CD14-positive monocyte (primary cell): ENCODE measurements around the gene XRCC4. TPM values are rescaled to one million over a fixed set of nuclear protein-coding genes. Genes with fewer than 3 reads are reported as not detected.

Source experiments
- DNase-seq, 3 donors: peaks; one replicate each; pipeline ENCODE4 v3.0.0-alpha.2; 2011 to 2022
- H2AFZ ChIP-seq: 2 replicates; pipeline ENCODE4 v1.6.0; 2012; ENCODE audit warnings: mild to moderate bottlenecking, low read depth, low read length, inconsistent platforms; ENCODE audit not compliant: insufficient read depth, poor library complexity, severe bottlenecking
- H3K27ac ChIP-seq, 2 donors: 1 replicate in 1 of 2; 2 replicates in 1 of 2; pipeline ENCODE4 v1.5.1; 2012 to 2013; ENCODE audit warnings: low read length in 2 of 2, control low read depth in 1 of 2, inconsistent platforms in 1 of 2, low read depth in 1 of 2, mild to moderate bottlenecking in 1 of 2
- H3K27me3 ChIP-seq, 2 donors: one replicate each; pipeline versions ENCODE4 v1.6.0 to v1.6.1; 2011 to 2013; ENCODE audit warnings: low read length in 2 of 2; ENCODE audit not compliant: control insufficient read depth in 2 of 2, insufficient read depth in 2 of 2
- H3K36me3 ChIP-seq, 2 donors: replicated peaks in 1 of 2; 1 replicate in 1 of 2; 2 replicates in 1 of 2; pipeline versions ENCODE4 v1.5.1 to v1.6.1; 2012 to 2013; ENCODE audit warnings: low read length in 2 of 2, control low read depth in 1 of 2, inconsistent platforms in 1 of 2, mild to moderate bottlenecking in 1 of 2; ENCODE audit not compliant: insufficient read depth in 2 of 2, control insufficient read depth in 1 of 2
- H3K4me1 ChIP-seq, 2 donors: 1 replicate in 1 of 2; 2 replicates in 1 of 2; pipeline versions ENCODE4 v1.5.1 to v1.6.1; 2012 to 2013; ENCODE audit warnings: low read length in 2 of 2, control low read depth in 1 of 2, inconsistent platforms in 1 of 2, mild to moderate bottlenecking in 1 of 2, moderate library complexity in 1 of 2; ENCODE audit not compliant: insufficient read depth in 2 of 2, control insufficient read depth in 1 of 2
- H3K4me2 ChIP-seq: replicated peaks from 2 replicates; pipeline ENCODE3; 2012; ENCODE audit warnings: low read length, moderate library complexity, mild to moderate bottlenecking; ENCODE audit not compliant: poor library complexity, severe bottlenecking; ENCODE audit errors: extremely low read depth
- H3K4me3 ChIP-seq, 3 experiments: fragments of 200-600 bp in 1 of 3; sonication (generic) in 1 of 3; replicated peaks in 1 of 3; 1 replicate in 2 of 3; 2 replicates in 1 of 3; pipeline ENCODE4 v1.5.1; 2011 to 2013; ENCODE audit warnings: low read length in 3 of 3, mild to moderate bottlenecking in 3 of 3, control low read depth in 2 of 3, low read depth in 2 of 3, inconsistent platforms in 1 of 3, moderate library complexity in 1 of 3
- H3K79me2 ChIP-seq: 2 replicates; pipeline ENCODE4 v1.6.0; 2012; ENCODE audit warnings: mild to moderate bottlenecking, control low read depth, inconsistent platforms, low read length, moderate library complexity; ENCODE audit not compliant: insufficient read depth
- H3K9ac ChIP-seq: 2 replicates; pipeline ENCODE4 v1.6.0; 2017; ENCODE audit warnings: low read length, mild to moderate bottlenecking; ENCODE audit not compliant: insufficient read depth, poor library complexity, severe bottlenecking
- H3K9me3 ChIP-seq, 2 donors: replicated peaks in 1 of 2; 1 replicate in 1 of 2; 2 replicates in 1 of 2; pipeline versions ENCODE4 v1.5.1 to v1.6.1; 2012 to 2013; ENCODE audit warnings: low read length in 2 of 2, control low read depth in 1 of 2; ENCODE audit not compliant: control insufficient read depth in 1 of 2, insufficient read depth in 1 of 2
- H4K20me1 ChIP-seq: 2 replicates; pipeline ENCODE4 v1.6.0; 2012; ENCODE audit warnings: mild to moderate bottlenecking, low read length, control low read depth, moderate library complexity; ENCODE audit not compliant: insufficient read depth
- H3K27ac Mint-ChIP-seq, 7 donors: one replicate each; pipeline ENCODE4 v1.8.0; 2020; ENCODE audit warnings: mild to moderate bottlenecking in 7 of 7, mixed read lengths in 7 of 7, moderate library complexity in 6 of 7, inconsistent platforms in 2 of 7
- H3K27me3 Mint-ChIP-seq, 3 donors: one replicate each; pipeline ENCODE4 v1.8.0; 2021 to 2022; ENCODE audit warnings: low read depth in 3 of 3, mild to moderate bottlenecking in 3 of 3, mixed read lengths in 3 of 3, moderate library complexity in 3 of 3, inconsistent platforms in 1 of 3
- H3K36me3 Mint-ChIP-seq, 2 donors: one replicate each; pipeline ENCODE4 v1.8.0; 2020; ENCODE audit warnings: mixed read lengths in 2 of 2, inconsistent platforms in 1 of 2, mild to moderate bottlenecking in 1 of 2
- H3K4me1 Mint-ChIP-seq: one replicate; pipeline ENCODE4 v1.8.0; 2020; ENCODE audit warnings: mild to moderate bottlenecking, mixed read lengths
- H3K4me3 Mint-ChIP-seq, 2 donors: one replicate each; pipeline ENCODE4 v1.8.0; 2020; ENCODE audit warnings: mild to moderate bottlenecking in 2 of 2, mixed read lengths in 2 of 2, moderate library complexity in 1 of 2
- H3K9me3 Mint-ChIP-seq, 7 donors: one replicate each; pipeline ENCODE4 v1.8.0; 2020 to 2022; ENCODE audit warnings: mixed read lengths in 7 of 7, mild to moderate bottlenecking in 6 of 7, moderate library complexity in 6 of 7, inconsistent platforms in 2 of 7
- WGBS: methylation state at CpG from one replicate; pipeline ENCODE4 v1.1.5; 2013; ENCODE audit warnings: missing lambda C conversion rate; ENCODE audit not compliant: insufficient coverage; 5-methylcytosine and 5-hydroxymethylcytosine counted together
- intact Hi-C, 2 donors: fragments of 100-400 bp; cut with micrococcal nuclease; formaldehyde crosslinking; loops; one replicate each; pipeline versions ENCODE4 v1.15.0 to v1.15.1; 2023
- polyA plus RNA-seq, 3 donors: library from polyadenylated mRNA; depleted of rRNA in 1 of 3; unstranded in 2 of 3; stranded (reverse) in 1 of 3; fragments of 300-500 nt in 2 of 3; fragments of >200 nt in 1 of 3; fragmentation: Illumina TruSeq in 2 of 3; gene quantifications; 1 replicate in 2 of 3; 2 replicates in 1 of 3; pipeline ENCODE4 v1.2.3, GENCODE V29; 2012 to 2021
- TF ChIP-seq, protein P1 (sequence below): fragments of 200-600 bp; IDR thresholded peaks from one replicate; pipeline ENCODE4 v1.8.0; 2022; ENCODE audit warnings: antibody characterized with exemption, mild to moderate bottlenecking

The XRCC4 gene
- polyA plus RNA-seq, 3 donors: 4.0 to 21.8 (median 16.3) TPM

DNA sequence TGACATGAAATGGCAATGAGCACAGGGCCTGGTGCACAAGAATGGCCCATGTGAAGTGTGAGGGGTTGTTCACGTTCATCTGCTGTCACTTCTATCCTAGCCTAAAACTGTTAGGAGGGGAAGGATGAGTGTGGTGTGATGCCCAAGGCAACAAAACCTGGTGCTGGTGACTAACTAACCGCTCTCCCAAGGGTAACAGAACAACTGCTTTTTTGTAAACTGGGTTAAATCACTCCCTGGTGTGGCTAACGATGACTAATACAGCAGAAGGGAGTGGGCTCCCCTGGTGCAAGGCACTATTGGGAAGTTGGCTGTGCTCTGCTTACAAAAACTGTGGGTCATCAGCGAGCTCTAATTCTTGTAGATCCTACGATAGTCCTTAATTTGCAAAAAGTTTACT is 291.0 kb downstream of the XRCC4 start:
- intact Hi-C loops: loop anchor here in 1 of 2 donors (2.0 to 5.0 kb wide), 2 partner anchors 56 to 104 kb away; no protein-coding TSS in a partner anchor
- Histone ChIP-seq H4K20me1 (no peaks in the 10 kb centered on the region), H3K79me2 (peaks cover 6% of the 10 kb centered on the region), H3K27me3 (no peaks in the 10 kb centered on the region), H3K27ac (peak overlapping the region; percentile 93 to 99), H3K9me3 (no peaks in the 10 kb centered on the region), H3K4me1 (peaks cover 71 to 79% of the 10 kb centered on the region in 2 donors), H3K4me3 (peak overlapping the region in 1 of 3 experiments; percentile 60), H3K4me2 (peak overlapping the region; percentile 70), H2AFZ (no peak overlapping the region), H3K36me3 (no peaks in the 10 kb centered on the region), H3K9ac (peak overlapping the region; percentile 71)
- WGBS: 0% methylated on average over 2 of the region's 5 CpGs
- DNase-seq: peak; percentile 95 to 98 (median 98)
- Mint-ChIP-seq H3K36me3 (peaks cover 12 to 17% of the 10 kb centered on the region in 2 donors), H3K27ac (peak overlapping the region; percentile 94 to 99 (median 97)), H3K4me1 (peaks cover 62% of the 10 kb centered on the region), H3K4me3 (peak overlapping the region; percentile 17 to 67), H3K27me3 (peaks cover 0 to 3% (median 0%) of the 10 kb centered on the region in 3 donors), H3K9me3 (peaks cover 0 to 9% (median 6%) of the 10 kb centered on the region in 7 donors)
- TF ChIP-seq, protein P1, sequence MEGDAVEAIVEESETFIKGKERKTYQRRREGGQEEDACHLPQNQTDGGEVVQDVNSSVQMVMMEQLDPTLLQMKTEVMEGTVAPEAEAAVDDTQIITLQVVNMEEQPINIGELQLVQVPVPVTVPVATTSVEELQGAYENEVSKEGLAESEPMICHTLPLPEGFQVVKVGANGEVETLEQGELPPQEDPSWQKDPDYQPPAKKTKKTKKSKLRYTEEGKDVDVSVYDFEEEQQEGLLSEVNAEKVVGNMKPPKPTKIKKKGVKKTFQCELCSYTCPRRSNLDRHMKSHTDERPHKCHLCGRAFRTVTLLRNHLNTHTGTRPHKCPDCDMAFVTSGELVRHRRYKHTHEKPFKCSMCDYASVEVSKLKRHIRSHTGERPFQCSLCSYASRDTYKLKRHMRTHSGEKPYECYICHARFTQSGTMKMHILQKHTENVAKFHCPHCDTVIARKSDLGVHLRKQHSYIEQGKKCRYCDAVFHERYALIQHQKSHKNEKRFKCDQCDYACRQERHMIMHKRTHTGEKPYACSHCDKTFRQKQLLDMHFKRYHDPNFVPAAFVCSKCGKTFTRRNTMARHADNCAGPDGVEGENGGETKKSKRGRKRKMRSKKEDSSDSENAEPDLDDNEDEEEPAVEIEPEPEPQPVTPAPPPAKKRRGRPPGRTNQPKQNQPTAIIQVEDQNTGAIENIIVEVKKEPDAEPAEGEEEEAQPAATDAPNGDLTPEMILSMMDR: no peak

DNA sequence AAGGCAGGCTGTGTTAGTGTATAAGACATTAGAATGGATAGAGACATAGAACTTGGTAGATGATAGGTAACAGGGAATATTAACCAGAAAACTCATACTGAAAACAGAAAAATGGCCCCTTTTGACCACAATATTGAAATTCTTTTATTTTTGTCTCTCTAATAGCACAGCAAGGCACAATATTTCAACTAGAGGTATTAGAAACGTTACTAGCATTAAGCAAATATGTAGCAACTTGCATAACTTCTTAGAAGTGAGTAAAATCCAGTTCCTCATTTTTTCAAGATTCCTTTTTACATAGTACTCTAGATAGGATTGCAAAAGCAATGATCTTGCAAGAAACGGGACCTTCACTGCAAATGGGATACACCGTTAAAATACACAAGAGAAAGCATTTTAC is 291.5 kb downstream of the XRCC4 start:
- H3K27ac ChIP-seq: peak overlapping the region; percentile 93 to 99
- H3K4me2 ChIP-seq: peak overlapping the region; percentile 70
- H3K4me1 ChIP-seq: peaks cover 66 to 74% of the 10 kb centered on the region in 2 donors
- TF ChIP-seq, protein P1: no peak
- no peak overlapping the region for H2AFZ ChIP-seq
- no peaks in the 10 kb centered on the region for H4K20me1 ChIP-seq
- no peaks in the 10 kb centered on the region for H3K9me3 ChIP-seq
- peak overlapping the region; percentile 71 for H3K9ac ChIP-seq
- H3K27me3 ChIP-seq: no peaks in the 10 kb centered on the region
- intact Hi-C loops: loop anchor here in 1 of 2 donors (2.0 to 5.0 kb wide), 2 partner anchors 57 to 104 kb away; no protein-coding TSS in a partner anchor
- no CpG with 5 or more reads among the region's 3 CpGs for WGBS
- peaks cover 6% of the 10 kb centered on the region for H3K79me2 ChIP-seq
- peak overlapping the region; percentile 0 to 60 (median 36) for H3K4me3 ChIP-seq
- H3K36me3 ChIP-seq: no peaks in the 10 kb centered on the region
- Mint-ChIP-seq H3K36me3 (peaks cover 14 to 17% of the 10 kb centered on the region in 2 donors), H3K27me3 (peaks cover 0 to 3% (median 0%) of the 10 kb centered on the region in 3 donors), H3K4me3 (peak overlapping the region; percentile 28 to 69), H3K9me3 (peaks cover 0 to 9% (median 6%) of the 10 kb centered on the region in 7 donors), H3K27ac (peak overlapping the region; percentile 94 to 99 (median 97)), H3K4me1 (peaks cover 57% of the 10 kb centered on the region)
- peak; percentile 76 to 96 (median 87) for DNase-seq
